ENCODE measurements around the gene ZDHHC14. TPM values are rescaled to one million over a fixed set of nuclear protein-coding genes. Genes with fewer than 3 reads are reported as not detected.

ZDHHC14 gene
- total and polyA plus RNA-seq, 2 experiments from 2014 or later: 3.0 to 7.4 TPM

DNA sequence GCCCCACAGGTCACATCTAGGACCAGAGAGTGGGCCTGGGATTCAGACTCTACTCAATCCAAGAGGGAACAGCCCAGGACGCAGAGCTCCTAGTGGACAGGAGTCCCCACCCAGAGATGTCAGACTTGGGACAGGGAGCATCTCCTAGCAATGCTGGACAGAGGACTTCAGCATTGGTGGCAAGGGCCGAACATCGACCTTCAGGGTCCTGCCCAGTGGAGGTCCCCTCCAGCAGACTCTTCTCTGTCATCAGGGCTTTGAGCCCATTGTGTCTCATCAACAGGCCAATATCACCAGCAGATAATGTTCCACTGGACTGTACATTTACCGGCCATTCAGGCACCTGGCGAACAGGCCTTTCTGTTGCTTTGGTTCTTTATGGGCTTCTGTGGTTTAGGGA, 282.3 kb downstream of the ZDHHC14 start:
- H3K79me2 ChIP-seq (replicated peaks; ENCODE audit: insufficient read depth): no peaks in the 10 kb centered on the region
- DNase-seq (ENCODE audit: low spot score) (no peak), ATAC-seq (no peak)
- Mint-ChIP-seq H3K27me3 (ENCODE audit: insufficient read depth, low read depth, poor library complexity) (peaks cover 4% of the 10 kb centered on the region), H3K36me3 (ENCODE audit: low read depth) (no peaks in the 10 kb centered on the region; the same call in 2 of the 3 replicates), H3K4me3 (no peak overlapping the region), H3K9me3 (no peaks in the 10 kb centered on the region; the same call in 2 of the 3 replicates), H3K27ac (no peak overlapping the region), H3K4me1 (peaks cover 17% of the 10 kb centered on the region)
- no peak overlapping the region for H3K4me3 ChIP-seq
- H3K36me3 ChIP-seq (ENCODE audit: insufficient read depth): no peaks in the 10 kb centered on the region
- TF ChIP-seq STAT1 (IDR thresholded peaks at IDR 0.05; ENCODE audit: unreplicated experiment) (no peak), CREB1 (CRISPR knock-in tag; IDR thresholded peaks at IDR 0.05; ENCODE audit: low read depth) (no peak), POLR2AphosphoS5 (IDR thresholded peaks at IDR 0.05; ENCODE audit: low read depth) (no peak), ETS1 (IDR thresholded peaks at IDR 0.05) (no peak), ZNF331 (CRISPR knock-in tag; IDR thresholded peaks at IDR 0.05; ENCODE audit: low read depth) (no peak), REST (IDR thresholded peaks at IDR 0.05; ENCODE audit: unreplicated experiment) (no peak), EZH2 (IDR thresholded peaks at IDR 0.05; ENCODE audit: low read depth, unreplicated experiment) (no peak), EZH2phosphoT487 (IDR thresholded peaks at IDR 0.05; ENCODE audit: unreplicated experiment) (no peak), ZNF462 (CRISPR knock-in tag; IDR thresholded peaks at IDR 0.05) (no peak), JUNB (IDR thresholded peaks at IDR 0.05; ENCODE audit: unreplicated experiment) (no peak), NANOG (IDR thresholded peaks at IDR 0.05; ENCODE audit: borderline replicate concordance) (no peak), ZNF114 (CRISPR knock-in tag; IDR thresholded peaks at IDR 0.05) (no peak)
- TF ChIP-seq, protein P1, sequence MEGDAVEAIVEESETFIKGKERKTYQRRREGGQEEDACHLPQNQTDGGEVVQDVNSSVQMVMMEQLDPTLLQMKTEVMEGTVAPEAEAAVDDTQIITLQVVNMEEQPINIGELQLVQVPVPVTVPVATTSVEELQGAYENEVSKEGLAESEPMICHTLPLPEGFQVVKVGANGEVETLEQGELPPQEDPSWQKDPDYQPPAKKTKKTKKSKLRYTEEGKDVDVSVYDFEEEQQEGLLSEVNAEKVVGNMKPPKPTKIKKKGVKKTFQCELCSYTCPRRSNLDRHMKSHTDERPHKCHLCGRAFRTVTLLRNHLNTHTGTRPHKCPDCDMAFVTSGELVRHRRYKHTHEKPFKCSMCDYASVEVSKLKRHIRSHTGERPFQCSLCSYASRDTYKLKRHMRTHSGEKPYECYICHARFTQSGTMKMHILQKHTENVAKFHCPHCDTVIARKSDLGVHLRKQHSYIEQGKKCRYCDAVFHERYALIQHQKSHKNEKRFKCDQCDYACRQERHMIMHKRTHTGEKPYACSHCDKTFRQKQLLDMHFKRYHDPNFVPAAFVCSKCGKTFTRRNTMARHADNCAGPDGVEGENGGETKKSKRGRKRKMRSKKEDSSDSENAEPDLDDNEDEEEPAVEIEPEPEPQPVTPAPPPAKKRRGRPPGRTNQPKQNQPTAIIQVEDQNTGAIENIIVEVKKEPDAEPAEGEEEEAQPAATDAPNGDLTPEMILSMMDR (conservative IDR thresholded peaks at IDR 0.05; ENCODE audit: low read depth in 2 of 2): no peak
- H3K4me2 ChIP-seq: no peak overlapping the region
- H2AFZ ChIP-seq: no peak overlapping the region
- H3K9me2 ChIP-seq (ENCODE audit: insufficient read depth): no peaks in the 10 kb centered on the region
- no peaks in the 10 kb centered on the region for H3K27me3 ChIP-seq (ENCODE audit: insufficient read depth)
- H3K27ac ChIP-seq (ENCODE audit: low read depth): no peak overlapping the region
- no peaks in the 10 kb centered on the region for H4K20me1 ChIP-seq (replicated peaks; ENCODE audit: insufficient read depth)
- no peaks in the 10 kb centered on the region for H3F3A ChIP-seq (replicated peaks; ENCODE audit: low read depth)
- peaks cover 7% of the 10 kb centered on the region; the same call in 1 of the 2 replicates for H3K4me1 ChIP-seq (ENCODE audit: insufficient read depth)
